ELR (cell line): ENCODE data around the gene NELL1.
"Not testable (repeated sequence)": the region's sequence is repeated elsewhere in the genome, so short reads cannot be mapped to it uniquely, and the experiment has no call there.

Source experiments
- DNase-seq: peaks from one replicate; pipeline ENCODE4 v3.0.0-alpha.2; 2015; ENCODE audit warnings: low read depth

NELL1 gene

DNA sequence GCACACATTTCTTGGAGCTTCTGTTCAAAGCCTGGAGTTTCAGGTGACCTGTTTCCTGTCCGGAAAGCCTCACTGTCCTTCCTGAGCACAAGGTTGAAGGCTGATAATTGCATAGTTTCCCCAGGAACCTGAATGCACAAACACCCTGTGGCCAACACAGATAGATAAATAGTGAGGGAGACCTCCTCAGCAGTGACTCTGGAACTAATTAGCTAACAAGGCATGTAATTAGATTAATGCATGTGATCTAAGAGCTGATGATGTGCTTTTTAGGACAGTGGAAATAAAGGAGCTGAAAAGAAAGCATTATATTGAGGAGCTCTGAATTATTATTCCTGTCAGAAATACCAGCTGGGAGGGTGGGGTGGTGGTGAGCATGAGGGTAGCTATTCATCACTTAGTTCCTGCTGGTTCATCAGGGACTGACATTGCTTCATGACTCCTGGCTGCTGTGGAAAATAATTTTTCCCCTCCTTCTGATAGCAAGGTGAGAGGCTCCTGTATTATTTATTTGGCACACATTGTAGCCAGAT, 101.1 kb downstream of the NELL1 start:
- DNase-seq = no peak

DNA sequence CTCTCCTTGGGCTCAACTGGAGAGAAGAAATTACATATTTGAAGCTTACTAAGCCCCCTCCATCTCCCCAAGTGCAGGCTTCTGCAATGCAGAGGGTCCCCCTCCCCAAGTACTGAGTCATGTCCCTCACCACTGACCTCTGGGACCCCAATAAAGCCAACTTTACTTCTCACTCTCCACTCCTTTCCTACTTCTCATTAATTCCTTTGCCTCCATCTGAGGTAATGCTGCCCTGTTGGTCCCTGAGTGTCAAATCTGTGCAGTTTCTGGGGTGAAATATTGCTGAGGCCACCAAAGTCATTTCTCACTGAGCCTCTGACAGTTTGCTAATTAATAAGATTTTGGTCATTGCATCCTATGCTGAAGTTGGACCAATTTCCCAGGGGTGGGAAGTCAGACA, 101.6 kb downstream of the NELL1 start:
- no peak for DNase-seq

DNA sequence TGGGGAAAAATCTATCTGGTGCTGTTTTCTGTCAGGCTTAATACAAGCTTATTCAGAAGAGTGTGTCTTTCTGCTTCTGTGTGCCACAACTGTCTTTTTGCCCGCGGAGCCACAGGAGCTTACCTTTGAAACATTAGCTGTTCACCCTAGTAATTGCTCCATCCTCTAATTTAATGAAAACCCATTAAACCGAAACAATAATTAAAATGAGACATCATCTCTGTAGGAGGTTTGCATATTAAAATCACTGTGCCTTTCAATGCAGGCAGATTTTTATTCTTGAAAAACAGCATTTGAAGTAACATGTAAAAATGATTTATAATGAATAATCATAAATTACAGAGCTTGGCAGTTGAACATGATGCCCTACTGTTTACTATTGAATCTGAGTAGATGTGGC, 102.3 kb downstream of the NELL1 start:
- no peak for DNase-seq

DNA sequence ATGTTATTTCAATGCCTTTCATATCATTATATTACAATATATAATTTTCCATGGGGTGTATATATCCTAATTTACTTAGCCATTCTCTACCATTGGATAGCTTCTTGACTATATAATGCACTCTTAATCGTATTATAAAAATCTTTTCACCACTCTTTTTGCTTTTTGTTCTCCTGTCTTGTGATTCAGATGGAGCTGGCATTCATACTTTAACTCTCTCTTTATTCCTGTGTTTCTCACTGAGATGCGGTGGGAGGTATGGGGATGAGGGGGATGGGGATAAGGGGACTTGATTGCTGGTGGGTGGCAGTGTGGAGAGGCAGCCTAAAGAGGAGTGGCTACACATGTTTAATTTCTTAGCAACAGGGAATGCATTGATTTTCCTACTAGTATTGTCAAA, 105.9 kb downstream of the NELL1 start:
- no peak for DNase-seq

DNA sequence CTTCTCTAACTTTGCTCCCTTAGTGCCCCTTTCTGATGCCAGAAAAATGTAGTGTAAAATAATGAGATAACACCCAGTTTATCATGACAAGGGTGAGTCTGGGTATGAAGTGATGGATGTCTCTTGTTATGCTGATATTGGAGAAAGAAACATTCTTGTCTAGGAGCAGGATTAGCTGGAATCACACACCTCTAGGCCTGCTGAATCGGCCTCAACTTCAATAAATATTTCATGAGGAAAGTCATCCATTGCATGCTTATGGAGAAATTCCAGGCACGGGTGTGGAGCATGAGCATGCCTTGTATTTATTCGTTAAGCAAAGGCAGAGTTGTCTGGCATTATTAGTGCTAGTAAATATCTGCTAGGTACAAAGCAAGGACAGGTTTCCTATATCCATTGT, 113.4 kb downstream of the NELL1 start:
- no peak for DNase-seq

DNA sequence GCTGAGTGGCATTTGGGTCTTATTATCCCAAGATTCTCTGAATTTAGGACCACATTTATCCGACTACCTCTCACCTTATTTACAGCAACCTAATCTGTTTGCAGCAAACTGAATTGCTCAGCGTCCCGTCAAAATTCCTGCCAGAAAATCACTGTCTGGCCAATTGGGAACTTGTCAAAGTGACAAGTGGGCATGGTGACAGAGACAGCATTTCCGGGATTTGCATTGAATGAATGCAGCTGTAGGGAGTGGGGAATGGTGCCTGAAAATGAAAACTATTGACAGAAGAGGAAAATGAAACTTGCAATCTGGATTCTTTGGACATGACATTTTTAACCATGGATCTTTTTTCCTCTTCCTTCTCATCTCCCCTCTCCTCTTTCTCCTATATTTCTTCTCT, 113.8 kb downstream of the NELL1 start:
- no peak for DNase-seq

DNA sequence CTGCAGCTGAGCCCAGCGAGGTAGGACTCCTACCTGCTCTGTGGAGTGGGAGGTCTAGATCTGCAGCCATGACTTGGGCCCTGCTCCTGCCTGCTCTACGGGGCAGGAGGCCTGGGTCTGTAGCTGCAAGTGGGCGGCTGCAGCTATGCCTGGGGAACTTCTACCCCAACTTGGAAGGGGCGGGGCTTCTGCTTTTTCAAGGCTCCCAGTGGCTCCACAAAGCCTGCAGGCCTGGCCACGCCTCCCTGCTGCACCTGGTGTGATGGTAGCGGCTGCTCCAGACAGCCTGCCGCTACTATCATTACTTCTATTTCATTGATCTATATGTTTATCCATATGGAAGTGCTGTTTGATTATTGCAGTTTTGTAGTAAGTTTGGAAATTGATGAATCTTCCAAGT, 121.2 kb downstream of the NELL1 start:
- DNase-seq = no peak

DNA sequence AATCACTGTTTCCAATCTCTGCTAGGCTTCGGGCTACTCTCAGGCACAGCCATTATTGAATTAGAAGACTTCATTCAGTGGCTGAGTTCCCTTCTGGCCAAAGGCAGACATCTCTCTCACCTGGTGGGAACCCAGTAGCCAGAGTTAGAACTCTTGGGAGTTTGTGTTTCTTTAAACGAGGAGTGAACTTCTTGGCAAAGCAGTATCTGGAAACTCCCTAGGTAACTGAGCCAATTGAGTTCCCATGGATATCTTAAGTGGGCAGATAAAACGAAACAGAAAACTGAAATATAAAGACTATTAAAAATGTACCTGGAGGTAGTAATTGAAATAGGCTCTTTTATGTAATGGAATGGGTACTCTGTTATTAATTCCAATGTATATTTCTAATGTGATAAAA, 125.6 kb downstream of the NELL1 start:
- DNase-seq = no peak

DNA sequence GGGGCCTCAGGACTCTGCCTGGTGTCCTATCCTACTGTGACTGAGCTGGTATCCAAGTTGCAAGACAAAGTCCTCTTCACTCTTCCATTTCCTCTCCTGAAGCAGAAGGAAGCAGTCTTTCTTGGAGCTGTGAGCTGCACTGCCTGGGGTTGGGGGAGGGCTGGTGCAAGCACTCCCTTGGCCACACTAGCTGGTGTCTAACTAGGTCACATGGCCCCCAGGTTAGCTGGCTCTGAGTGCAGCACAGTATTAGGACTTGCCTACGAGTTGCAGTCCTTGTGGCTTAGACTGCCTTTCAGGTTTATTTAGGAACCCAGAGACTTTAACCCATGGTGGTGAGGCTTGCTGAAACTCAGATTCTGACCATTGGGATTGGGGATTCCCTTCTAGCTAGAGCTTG, 138.9 kb downstream of the NELL1 start:
- no peak for DNase-seq

DNA sequence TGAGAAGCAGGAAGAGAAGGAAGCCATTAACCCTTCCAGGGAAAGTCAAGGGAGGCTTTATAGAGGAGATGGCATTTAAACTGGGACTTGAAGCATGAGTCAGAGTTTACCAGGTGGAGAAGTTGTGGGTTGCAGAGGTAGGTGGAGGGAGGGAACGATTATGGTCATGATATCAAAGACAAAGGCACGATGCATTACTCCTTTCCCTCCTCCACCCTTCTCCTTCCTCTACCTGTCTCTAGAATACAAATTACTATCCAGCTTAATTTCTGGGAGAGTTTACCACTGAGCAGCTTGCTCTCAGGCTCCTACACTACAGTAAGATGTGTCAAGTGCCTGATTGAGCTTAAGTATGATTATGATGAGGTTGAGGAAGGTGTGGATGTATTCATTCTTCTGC, 151.7 kb downstream of the NELL1 start:
- DNase-seq = no peak

DNA sequence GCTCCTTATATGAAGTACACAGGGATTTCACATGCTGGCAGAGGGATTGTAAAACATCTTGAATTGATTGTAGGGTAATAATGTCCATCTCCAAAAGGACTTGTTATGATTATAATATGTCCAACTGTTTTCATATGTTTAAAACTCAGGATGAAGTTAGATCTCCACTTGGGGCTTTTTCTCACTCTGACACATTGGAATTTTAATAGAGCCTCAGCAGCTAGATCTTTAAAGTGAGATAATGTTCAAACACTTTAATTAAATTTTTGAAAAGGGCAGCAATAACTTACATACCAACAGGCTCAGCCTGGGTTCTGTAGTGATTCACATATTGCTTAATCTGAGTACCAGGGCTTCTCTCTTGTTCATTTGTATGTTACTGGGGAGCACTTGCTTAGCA, 152.1 kb downstream of the NELL1 start:
- DNase-seq = no peak

DNA sequence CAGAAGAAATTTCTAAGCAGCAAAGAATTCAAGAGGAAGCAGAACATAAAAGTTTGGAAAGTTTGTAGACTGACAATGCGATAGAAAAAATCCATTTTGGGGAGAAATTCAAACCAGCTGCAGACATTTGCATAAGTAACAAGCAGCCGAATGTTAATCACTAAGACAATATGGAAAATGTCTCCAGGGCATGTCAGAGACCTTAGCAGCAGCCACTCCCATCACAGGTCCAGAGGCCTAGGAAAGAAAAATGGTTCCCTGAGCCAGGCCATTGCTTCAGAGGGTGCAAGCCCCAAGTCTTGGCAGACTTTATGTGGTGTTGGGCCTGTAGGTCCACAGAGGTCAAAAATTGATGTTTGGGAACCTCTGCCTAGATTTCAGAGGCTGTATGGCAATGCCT, 155.4 kb downstream of the NELL1 start:
- no peak for DNase-seq

DNA sequence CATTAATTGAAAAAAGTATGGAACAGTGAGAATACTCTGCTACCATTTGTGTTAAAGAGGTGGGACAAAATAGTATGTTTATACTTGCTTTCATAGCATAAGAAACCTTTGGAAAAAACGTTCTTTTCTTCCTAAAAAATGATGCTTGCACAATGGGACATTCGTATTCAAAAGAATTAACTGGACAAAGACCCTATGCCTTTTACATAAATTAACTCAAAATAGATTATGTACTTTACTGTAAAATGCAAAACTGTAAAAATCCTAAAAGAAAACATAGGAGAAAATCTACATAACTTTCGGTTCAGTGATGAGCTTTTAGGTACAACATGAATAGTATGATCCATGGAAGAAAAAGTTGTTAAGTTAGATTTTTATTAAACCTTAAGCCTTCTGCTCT, 166.2 kb downstream of the NELL1 start:
- DNase-seq = no peak

DNA sequence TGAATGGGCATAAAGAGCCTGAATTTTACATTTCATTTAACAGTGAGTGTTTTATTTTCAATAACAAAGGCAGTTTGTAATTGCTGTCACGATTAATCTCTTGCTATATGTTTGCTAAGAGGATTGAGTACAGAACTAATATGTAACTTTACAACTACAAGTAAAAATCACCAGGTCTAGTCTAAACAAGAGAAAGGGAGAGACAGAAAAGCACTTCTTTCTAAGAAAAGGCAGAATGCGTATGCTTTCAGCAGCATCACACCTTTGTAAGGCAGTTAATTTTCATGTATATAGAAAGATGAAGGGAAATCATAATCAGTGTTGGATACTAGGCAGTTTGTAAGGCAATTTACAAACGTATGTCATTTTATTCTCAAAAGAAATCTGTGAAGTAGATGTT, 169.8 kb downstream of the NELL1 start:
- DNase-seq = no peak

DNA sequence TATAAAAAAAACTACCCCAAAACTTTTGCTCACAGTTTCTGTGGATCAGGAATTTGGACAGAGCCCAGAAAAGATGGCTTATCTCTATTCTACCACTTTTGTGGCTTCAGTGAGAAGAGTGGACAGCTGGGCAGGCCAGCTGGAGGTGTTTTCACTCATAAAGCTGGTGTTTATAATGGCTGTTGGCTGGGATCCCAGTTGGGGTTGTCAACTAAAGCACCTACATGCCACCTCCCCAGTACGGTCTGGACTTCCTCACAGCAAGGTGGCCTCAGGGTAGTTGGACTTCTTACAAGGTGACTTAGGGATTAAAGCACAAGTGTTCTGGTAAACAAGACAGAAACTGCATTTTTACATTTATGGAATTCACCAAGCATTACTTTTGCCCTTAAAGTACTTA, 171.0 kb downstream of the NELL1 start:
- no peak for DNase-seq

DNA sequence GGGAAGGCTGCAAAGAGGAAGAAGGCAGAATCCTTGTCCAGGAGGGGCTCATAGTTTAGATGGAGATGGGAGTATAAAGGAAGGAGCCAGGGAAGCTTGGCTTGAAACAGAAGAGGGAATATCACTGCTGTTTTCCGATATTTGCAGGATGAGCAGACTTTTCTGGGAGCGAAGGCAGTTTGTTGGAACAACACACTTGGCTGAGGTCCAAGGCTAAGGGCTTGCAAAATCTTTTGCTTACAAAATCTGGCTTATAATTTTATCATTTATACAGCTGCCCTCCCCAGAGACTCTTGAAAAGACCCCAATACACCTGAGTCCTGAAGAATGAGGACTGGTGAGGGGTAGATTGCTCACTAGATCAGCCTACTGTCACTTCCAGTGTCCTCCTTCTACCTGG, 174.8 kb downstream of the NELL1 start:
- DNase-seq = no peak

DNA sequence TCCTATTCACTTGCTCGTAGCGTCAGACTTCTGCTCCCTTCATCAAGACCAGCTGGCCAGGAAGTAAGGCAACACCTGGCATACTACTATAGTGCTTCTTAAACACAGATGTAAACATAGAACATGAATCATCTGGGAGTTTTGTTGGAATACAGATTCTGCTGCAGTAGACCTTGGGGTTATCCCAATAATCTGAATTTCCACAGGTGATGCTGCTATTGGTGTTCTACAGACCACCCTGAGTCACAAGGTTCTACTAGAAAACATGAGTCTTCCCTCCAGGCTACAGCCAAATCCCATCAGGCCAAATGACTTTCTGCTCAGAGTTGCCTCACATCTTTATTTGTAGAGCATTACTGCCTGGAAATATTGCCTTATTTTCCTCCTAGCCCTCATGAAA, 175.2 kb downstream of the NELL1 start:
- DNase-seq = no peak

DNA sequence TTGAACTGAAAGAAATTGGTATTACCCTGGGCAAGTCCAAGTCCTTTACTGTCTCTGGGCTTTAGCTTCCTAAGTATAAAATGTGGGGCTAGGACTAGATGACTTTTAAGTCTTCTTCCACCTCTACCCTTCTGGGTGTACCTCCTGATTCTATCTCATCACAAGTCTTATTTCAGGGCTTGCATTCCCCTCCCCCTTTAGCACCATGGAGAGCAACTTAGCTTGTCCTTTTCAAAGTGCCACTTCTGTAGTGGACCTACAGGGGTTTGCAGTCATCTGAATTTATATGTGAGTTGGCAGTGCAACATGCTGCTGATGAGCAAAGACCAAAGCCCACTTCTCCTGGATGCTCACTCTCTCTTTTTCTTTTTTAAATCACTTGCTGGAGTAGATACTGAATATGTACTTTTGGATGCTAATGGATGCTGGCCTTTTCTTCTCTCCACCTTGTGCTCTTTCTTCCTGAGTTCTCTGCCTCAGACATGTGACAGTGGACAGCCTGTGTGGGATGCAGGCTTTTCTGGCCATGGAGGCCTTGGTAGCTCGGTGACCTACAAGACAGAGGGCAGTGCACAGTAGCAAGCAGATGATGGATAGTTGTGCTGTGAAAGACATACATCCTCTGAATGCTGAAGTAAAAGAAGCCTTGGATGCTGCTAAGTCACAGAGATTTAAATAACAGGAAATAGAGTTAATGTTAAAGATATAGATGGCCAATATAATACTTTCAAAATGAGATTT, 185.0 kb downstream of the NELL1 start:
- no peak for DNase-seq

DNA sequence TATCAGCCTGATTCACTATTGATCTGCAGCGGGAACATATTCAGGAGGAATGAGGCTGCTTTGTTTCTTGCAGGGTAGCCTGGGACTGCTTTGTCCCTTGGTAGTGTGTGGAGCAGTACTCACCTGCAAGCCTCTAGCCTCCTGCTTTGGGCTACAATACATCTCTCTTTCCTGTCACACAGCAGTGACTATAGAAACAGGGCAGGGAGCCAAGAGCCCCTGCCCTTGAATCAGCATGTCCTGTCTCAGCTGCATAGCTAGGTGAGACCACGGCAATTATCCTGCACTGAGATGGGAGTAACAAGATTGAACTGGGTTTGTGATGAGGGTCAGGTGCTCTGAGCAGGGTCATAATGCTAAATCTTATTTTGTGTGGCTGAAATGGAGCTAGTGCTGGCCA, 191.9 kb downstream of the NELL1 start:
- no peak for DNase-seq

DNA sequence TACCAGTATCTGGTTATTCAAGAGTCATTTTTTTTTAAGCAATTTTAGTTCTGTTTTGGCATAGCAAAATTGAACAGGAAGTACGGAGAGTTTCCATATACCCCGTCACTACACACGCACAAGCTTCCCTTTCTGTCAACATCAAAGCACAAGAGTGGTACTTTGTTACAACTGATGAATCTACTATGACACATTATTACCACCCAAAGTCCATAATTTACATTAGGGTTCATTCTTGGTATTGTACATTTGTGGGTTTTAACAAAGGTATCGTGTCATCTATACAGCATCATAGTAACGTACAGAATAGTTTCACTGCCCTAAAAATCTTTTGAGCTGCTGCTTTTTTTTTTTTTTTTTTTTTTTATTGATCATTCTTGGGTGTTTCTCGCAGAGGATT, 192.9 kb downstream of the NELL1 start:
- not testable (repeated sequence) for DNase-seq

DNA sequence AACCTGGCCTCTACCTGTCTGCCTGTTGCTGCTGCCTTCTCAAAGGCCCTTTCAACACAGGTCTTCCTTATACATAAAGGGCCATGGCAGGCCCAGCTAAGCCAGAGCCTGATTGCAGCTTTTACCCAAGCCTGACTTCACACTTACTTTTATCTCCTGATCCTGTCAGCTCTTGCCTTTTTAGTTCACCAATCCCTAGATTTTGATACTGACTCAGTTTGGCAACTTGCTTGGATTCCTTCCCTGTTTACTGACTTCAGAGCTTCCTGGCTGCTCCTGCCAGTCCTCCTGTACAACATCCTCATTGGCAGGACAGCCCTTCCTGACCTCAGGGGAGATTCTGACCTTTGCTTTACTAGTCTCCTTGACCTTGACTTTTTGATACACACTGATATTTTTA, 195.2 kb downstream of the NELL1 start:
- DNase-seq = no peak

DNA sequence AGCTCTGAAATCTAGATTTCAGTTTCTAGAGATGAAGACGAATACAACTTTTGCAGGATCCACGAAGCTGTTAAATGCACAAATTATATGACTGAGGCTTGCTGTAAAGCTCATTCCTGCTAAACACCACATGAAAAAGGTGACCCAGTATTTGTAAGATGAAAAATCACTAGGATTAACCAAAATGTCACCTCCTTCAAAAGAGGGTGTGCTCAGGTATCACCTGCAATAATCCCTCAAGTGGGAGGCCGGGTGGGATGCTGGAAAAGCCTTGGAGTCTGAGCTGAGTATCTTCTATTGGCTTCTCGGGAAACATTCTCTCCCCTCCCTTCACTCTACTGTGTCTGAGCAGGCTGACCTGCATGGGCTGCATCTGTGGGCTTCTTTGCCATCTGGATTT, 195.8 kb downstream of the NELL1 start:
- DNase-seq = no peak

DNA sequence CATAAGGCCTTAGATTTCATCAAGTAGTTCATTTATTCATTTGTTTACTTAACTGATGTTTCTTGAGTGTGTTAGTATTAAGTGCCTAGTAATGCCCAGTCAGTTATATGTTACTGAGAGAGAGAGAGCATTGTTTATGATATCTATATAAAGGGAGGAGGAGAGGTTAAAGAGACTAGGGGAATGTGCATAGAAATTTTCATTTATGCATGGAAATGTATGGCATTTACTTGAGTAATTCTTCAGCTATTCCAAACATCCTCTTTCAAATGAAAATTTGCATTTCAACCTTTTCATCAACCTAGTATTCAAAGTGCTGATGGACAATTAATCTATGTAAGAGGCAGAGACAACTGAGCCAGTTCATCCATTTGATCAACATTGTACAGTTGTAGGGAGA, 199.7 kb downstream of the NELL1 start:
- no peak for DNase-seq

DNA sequence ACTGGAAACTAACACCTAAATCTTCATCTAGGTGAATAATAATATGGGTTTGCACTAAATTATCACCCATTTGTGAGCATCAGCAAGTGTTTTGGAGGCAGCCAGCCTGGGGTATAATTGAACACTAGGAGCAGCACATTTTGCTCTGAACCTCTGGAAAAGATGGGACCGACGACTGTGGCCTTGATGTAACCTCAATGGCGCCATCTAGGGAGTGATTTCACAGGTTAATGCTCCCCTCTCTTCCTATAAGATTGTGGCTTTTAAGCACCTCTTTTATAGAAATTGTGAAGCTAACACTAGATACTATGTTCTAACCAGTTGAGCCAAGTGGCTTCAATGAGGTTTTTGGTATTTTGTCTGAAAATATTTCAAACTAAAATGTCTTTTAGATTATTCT, 203.7 kb downstream of the NELL1 start:
- peak; percentile 7 for DNase-seq
